Vagina (tissue), 2 donors: ENCODE measurements around the gene ST3GAL5.

Experiments used
- POLR2AphosphoS5 ChIP-seq, 2 donors: sonication (generic); formaldehyde crosslinking; IDR thresholded peaks; one replicate each; pipeline ENCODE4 v1.9.0; 2017; ENCODE audit warnings: antibody characterized with exemption in 2 of 2, mild to moderate bottlenecking in 2 of 2, low read depth in 1 of 2; ENCODE audit not compliant: insufficient read depth in 1 of 2
- TF ChIP-seq, protein P1 (sequence below), 3 experiments: fragments of 450-650 bp in 2 of 3; fragments of 200-600 bp in 1 of 3; sonication (generic) in 1 of 3; IDR thresholded peaks; one replicate each; pipeline ENCODE4 v1.5.1; 2017 to 2019; ENCODE audit warnings: antibody characterized with exemption in 3 of 3, mild to moderate bottlenecking in 2 of 3, moderate library complexity in 2 of 3

DNA sequence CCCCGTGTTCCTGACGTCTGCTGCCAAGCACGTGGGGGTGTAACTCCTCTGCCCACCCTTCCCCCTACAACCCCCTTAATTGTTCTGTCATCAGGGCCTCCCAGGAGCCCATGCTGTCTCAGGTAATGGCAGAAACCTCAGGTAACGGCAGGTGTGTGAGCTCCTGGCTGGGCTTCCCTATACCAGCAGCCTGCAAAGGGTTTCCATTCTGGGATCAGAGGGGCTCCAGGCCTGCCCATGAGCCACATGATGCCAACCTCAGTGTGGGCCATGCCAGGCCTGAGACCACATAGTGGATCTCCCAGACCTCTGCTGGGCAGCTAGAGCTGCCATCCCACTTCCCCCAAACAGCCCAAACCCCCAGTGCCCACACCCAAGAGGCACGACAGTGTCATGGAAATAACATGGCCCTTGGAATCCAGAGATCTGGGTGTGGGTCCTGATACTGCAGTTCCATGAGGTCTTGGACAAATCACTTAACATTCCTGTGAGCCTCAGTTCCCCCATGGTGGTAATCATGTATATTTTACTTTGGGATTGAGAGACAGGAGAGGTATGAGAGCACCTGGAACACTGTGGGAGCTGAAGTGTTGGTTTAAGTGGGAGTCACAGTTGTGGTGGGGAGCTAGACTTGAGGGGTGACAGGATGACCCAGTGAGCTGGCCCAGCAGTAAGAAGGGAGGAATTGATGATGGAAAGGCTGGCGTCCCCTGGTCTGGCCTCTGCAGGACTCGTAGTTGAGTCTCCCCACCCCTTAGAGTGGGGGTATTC lies 75.4 kb downstream of the ST3GAL5 start:
- TF ChIP-seq, protein P1, sequence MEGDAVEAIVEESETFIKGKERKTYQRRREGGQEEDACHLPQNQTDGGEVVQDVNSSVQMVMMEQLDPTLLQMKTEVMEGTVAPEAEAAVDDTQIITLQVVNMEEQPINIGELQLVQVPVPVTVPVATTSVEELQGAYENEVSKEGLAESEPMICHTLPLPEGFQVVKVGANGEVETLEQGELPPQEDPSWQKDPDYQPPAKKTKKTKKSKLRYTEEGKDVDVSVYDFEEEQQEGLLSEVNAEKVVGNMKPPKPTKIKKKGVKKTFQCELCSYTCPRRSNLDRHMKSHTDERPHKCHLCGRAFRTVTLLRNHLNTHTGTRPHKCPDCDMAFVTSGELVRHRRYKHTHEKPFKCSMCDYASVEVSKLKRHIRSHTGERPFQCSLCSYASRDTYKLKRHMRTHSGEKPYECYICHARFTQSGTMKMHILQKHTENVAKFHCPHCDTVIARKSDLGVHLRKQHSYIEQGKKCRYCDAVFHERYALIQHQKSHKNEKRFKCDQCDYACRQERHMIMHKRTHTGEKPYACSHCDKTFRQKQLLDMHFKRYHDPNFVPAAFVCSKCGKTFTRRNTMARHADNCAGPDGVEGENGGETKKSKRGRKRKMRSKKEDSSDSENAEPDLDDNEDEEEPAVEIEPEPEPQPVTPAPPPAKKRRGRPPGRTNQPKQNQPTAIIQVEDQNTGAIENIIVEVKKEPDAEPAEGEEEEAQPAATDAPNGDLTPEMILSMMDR (IDR thresholded peaks at IDR 0.05), result no peak
- TF ChIP-seq POLR2AphosphoS5 (IDR thresholded peaks at IDR 0.05; ENCODE audit: insufficient read depth in 1 of 2, low read depth in 1 of 2), result no peak
